ENCODE measurements around the gene SUSD3. TPM values are rescaled to one million over a fixed set of nuclear protein-coding genes. Genes with fewer than 3 reads are reported as not detected.

SUSD3 gene
- total and polyA plus RNA-seq, 2 of the 4 experiments (the other 2 are of a cell fraction), result 0.54 to 1.5 TPM

DNA sequence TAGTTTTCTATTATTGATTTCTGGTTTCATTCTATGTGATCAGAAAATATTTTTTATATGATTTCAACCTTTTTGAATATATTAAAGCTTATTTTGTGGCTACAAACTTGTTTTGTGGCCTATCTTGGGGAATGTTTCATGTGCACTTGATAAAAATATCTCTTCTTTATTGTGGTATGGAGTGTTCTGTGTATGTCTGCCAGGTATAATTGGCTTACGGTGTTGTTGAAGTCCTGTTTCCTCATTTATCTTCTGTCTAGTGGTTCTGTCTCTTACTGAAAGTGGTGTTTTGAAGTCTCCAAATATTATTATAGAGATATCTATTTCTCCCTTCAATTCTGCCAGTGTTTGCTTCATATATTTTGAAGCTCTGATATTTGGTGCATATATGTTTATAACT is 47.1 kb downstream of the SUSD3 start:
- CTCF ChIA-PET, result interaction anchor here (0.9 to 1.5 kb wide), 2 partner anchors 102 to 199 kb away, joined by 3 to 4 read pairs; no protein-coding TSS in a partner anchor
- H3K23ac ChIP-seq (ENCODE audit: low read depth, low read length), result no peak overlapping the region

More for the DNA sequence above, 47.1 kb downstream of the SUSD3 start:
- H3K9me1 ChIP-seq (ENCODE audit: insufficient read depth, low read length), result no peaks in the 10 kb centered on the region; the same call in 1 of the 2 replicates
- H2BK120ac ChIP-seq (ENCODE audit: low read depth, low read length), result no peak overlapping the region
- no peak overlapping the region for H4K8ac ChIP-seq (ENCODE audit: low read depth in 2 of 2, low read length in 2 of 2)
- BruUV-seq (replicated peaks), result no TSS peak
- ATAC-seq (ENCODE audit: low read depth) (no peak), DNase-seq (no peak)
- intact Hi-C loops (cut with micrococcal nuclease) (loop anchor here (5.0 kb wide), 1 partner anchor 47 kb away; no protein-coding TSS in a partner anchor), dilution Hi-C loops (cut with HindIII; ENCODE audit: low sequenced_read_pairs, unreplicated experiment) (no loop called here), in situ Hi-C loops (cut with MboI; ENCODE audit: low sequenced_read_pairs) (loop anchor here (25.0 kb wide), 1 partner anchor 457 kb away; no protein-coding TSS in a partner anchor)
- no peak overlapping the region for H2BK20ac ChIP-seq (ENCODE audit: low read depth, low read length)
- no peak overlapping the region for H3K14ac ChIP-seq (replicated peaks; ENCODE audit: low read depth, low read length)
- no peak overlapping the region for H3K56ac ChIP-seq (ENCODE audit: extremely low read depth, insufficient read depth, low read length)
- no peak overlapping the region for H3K4me2 ChIP-seq (ENCODE audit: low read depth, low read length)
- TF ChIP-seq RCOR1 (IDR thresholded peaks at IDR 0.05; ENCODE audit: insufficient replicate concordance, low read length) (no peak), BHLHE40 (IDR thresholded peaks at IDR 0.05; ENCODE audit: low read depth, low read length) (no peak), CEBPB (IDR thresholded peaks at IDR 0.05; ENCODE audit: low read depth, low read length) (no peak), RAD21 (IDR thresholded peaks at IDR 0.05; ENCODE audit: low read length) (no peak), SMC3 (IDR thresholded peaks at IDR 0.05; ENCODE audit: low read depth, low read length) (no peak), CHD1 (IDR thresholded peaks at IDR 0.05; ENCODE audit: low read depth, low read length) (no peak), POLR2A (IDR thresholded peaks at IDR 0.05; ENCODE audit: low read depth, low read length) (no peak), NFE2L2 (IDR thresholded peaks at IDR 0.05; ENCODE audit: low read depth, low read length) (no peak)
- TF ChIP-seq, protein P1, sequence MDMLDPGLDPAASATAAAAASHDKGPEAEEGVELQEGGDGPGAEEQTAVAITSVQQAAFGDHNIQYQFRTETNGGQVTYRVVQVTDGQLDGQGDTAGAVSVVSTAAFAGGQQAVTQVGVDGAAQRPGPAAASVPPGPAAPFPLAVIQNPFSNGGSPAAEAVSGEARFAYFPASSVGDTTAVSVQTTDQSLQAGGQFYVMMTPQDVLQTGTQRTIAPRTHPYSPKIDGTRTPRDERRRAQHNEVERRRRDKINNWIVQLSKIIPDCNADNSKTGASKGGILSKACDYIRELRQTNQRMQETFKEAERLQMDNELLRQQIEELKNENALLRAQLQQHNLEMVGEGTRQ (IDR thresholded peaks at IDR 0.05; ENCODE audit: low read depth, low read length), result no peak
- no peak overlapping the region for H2BK5ac ChIP-seq (ENCODE audit: low read depth, low read length, poor library complexity, severe bottlenecking)
- no peak overlapping the region for H2AK9ac ChIP-seq (replicated peaks; ENCODE audit: low read depth, low read length, poor library complexity)
- peaks cover 16% of the 10 kb centered on the region for H3K36me3 ChIP-seq (ENCODE audit: control insufficient read depth, insufficient read depth, low read length)
- no peak overlapping the region for H3K27ac ChIP-seq (ENCODE audit: insufficient read depth, low read length)
- H3K9me3 ChIP-seq (ENCODE audit: control insufficient read depth, insufficient read depth, low read length), result no peaks in the 10 kb centered on the region
- H3K9ac ChIP-seq (ENCODE audit: low read depth, low read length), result no peak overlapping the region
- no peak overlapping the region for H3K4ac ChIP-seq (ENCODE audit: low read depth, low read length)
- no peaks in the 10 kb centered on the region for H3K4me1 ChIP-seq (ENCODE audit: control insufficient read depth, insufficient read depth, low read length)
- H3K4me3 ChIP-seq (ENCODE audit: insufficient read depth, low read depth, low read length), result no peak overlapping the region
- H3K79me1 ChIP-seq (ENCODE audit: low read depth in 1 of 2, low read length in 2 of 2), result peaks cover 16 to 28% of the 10 kb centered on the region in 2 experiments
- H3K18ac ChIP-seq (ENCODE audit: low read depth, low read length), result no peak overlapping the region
- H2AK5ac ChIP-seq (ENCODE audit: low read depth, low read length), result no peak overlapping the region
- H2BK15ac ChIP-seq (ENCODE audit: low read depth, low read length), result no peak overlapping the region
- no CpG with 5 or more reads among the region's 1 CpG for WGBS, 2 experiments (ENCODE audit: extremely low coverage in 2 of 2, insufficient read length in 1 of 2)
- POLR2A ChIA-PET (ENCODE audit: unreplicated experiment), result no interaction called here
- no peak overlapping the region for H2AFZ ChIP-seq (replicated peaks; ENCODE audit: low read length, poor library complexity)
- no peak overlapping the region for H4K91ac ChIP-seq (ENCODE audit: insufficient read depth, low read depth, low read length)
- H4K20me1 ChIP-seq (ENCODE audit: insufficient read depth, low read length), result peaks cover 26% of the 10 kb centered on the region; the same call in 1 of the 2 replicates
- H3K27me3 ChIP-seq (ENCODE audit: control insufficient read depth, insufficient read depth, low read length), result no peaks in the 10 kb centered on the region
- no peak overlapping the region for H4K5ac ChIP-seq (ENCODE audit: low read depth, low read length)
